M059J (cell line): ENCODE results near the gene TMEM135. TPM values are rescaled to one million over a fixed set of nuclear protein-coding genes. Genes with fewer than 3 reads are reported as not detected.
"Not testable (repeated sequence)": the region's sequence is repeated elsewhere in the genome, so short reads cannot be mapped to it uniquely, and the experiment has no call there.

Experiments used
- DNase-seq: peaks from one replicate; pipeline ENCODE4 v3.0.0-alpha.2; 2012; ENCODE audit warnings: low read depth
- total RNA-seq: library from RNA; depleted of rRNA; stranded (reverse); fragments of >200 nt; shearing (Covaris generic); gene quantifications from 2 replicates; pipeline ENCODE4 v1.2.3, GENCODE V29; 2014

TMEM135 gene
- total RNA-seq, 1 experiment from 2014 or later: 20.0 TPM

DNA sequence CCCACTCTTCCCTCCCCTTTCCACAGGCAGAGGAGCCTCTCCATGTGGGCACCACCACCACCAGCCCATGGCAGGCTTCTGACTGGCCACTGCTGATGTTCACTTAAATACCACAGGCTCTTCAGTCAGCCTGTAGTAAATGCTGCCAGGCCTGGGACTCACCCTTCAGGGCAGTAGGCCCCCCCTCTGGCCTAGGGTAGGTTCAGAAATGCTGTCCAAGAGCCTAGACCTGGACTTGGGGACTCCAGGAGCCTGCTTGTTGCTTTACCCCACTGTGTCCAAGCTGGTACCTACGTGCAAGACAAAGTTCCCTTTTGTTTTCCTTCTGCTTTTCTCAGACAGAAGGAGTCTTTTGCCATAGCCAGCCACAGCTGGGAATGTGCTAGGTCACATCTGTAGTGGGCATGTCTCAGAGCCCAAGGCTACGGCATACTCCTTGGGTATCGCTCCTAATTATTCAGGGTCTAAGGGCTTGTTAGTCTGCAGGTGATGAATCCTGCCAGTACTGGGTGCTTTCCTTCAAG is 38.6 kb downstream of the TMEM135 start:
- DNase-seq: no peak

- no peak for DNase-seq
These were observed 39.2 kb downstream of the TMEM135 start for GRCh38 chr11:87076874-87077429.

GRCh38 chr11:87081358-87081757 is 43.6 kb downstream of the TMEM135 start:
- no peak for DNase-seq

GRCh38 chr11:87082590-87082989 is 44.9 kb downstream of the TMEM135 start:
- DNase-seq: no peak

DNA sequence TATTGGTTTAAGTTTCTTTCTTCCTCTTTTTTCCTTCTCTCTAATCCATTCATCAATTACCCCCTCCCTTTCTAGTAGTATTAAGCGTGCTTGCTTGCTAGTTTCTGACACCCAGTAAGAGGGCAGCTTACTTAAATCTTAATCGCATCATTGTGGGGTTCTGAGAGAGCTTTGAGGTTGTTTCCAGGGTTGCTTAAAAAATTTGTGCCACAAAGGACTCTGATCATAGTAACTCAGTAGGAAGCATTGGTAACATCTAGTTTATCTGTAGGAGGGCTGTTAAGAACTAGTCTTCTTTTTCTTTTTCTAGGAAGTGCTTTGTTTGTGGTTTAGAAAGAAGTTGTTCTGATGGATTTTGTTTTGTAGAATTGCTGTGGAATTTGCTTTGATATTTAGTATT is 45.3 kb downstream of the TMEM135 start:
- no peak for DNase-seq

GRCh38 chr11:87092159-87092558 is 54.4 kb downstream of the TMEM135 start:
- no peak for DNase-seq

- no peak for DNase-seq
These were observed 54.8 kb downstream of the TMEM135 start for GRCh38 chr11:87092567-87092966.

DNA sequence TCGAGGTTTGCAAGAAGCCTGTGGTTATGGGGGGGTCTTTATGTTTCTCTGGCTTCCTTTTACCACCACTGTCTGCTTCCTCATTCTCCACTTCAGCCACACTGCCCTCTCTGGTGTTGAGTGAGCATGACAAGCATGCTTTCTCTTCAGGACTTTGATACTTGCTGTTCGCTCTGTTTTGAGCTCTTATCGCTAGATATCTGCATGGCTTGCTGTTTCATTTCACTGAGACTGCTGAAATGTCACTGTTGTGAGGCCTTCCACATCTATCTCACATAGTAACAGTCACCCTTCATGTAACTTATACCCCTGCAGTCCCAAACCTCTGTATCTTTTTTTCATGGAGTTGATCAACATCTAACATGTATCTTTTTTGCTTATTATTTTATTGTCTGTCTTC is 59.8 kb downstream of the TMEM135 start:
- DNase-seq: peak; percentile 40

GRCh38 chr11:87101956-87102580 is 64.3 kb downstream of the TMEM135 start:
- DNase-seq: no peak

- DNase-seq: not testable (repeated sequence)
These were observed 68.1 kb downstream of the TMEM135 start for GRCh38 chr11:87105826-87106225.

DNA sequence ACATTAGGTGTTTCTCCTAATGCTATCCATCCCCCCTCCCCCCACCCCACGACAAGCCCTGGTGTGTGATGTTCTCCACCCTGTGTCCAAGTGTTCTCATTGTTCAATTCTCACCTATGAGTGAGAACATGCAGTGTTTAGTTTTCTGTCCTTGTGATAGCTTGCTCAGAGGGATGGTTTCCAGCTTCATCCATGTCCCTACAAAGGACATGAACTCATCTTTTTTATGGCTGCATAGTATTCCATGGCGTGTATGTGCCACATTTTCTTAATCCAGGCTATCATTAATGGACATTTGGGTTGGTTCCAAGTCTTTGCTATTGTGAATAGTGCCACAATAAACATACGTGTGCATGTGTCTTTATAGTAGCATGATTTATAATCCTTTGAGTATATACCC is 69.6 kb downstream of the TMEM135 start:
- not testable (repeated sequence) for DNase-seq

DNA sequence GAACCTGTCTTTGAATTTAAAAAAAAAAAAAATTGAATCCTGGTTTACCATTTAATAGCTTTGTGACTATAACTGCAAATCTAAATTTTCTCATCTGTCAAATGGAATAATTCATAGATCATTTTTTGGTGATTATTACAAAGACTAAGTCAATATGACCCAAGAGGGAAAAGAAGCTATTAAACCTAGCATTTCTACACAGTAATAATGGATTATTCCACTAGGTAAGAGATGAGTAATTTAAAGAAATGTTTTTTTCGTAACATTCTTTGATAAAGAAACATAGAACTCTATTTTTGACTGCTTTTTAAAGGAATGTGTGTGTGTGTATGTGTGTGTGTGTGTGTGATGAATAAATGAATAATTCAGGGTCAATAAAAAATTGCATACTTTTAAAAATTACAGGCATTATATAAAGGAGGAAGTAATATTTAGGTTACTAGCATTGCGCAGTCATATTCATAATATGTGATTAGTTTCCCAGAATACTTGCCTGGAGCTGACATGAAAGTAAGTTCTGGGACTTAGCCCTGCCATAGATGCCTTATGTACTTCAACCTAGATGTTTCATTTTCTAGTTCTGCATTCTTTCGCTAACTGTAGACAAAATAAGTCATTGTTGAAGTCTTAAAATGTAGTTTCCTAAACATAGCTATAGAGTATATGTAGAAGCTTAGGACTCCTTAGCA is 72.9 kb downstream of the TMEM135 start:
- DNase-seq: no peak

DNA sequence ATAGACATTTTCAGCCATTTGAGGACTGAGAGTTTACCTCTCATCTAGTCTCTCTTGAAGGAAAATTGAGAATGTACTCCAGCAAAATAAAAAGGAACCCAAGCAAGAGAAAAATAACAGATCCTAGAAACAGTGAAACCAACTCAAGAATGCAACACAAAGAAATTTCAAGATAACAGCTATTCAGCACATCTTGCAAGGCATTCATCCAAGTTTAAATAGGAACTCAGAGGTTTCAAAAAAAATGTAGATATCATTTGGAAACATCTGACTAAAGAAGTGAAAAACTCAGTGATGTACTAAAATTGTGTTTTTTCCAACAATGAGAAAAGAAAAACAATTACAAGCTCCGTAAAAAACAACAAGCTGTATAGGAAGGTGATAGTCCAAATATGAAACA is 76.4 kb downstream of the TMEM135 start:
- no peak for DNase-seq

- no peak for DNase-seq
These were observed 78.5 kb downstream of the TMEM135 start for GRCh38 chr11:87116185-87116584.

- DNase-seq: no peak
These were observed 83.2 kb downstream of the TMEM135 start for GRCh38 chr11:87120937-87121336.

- no peak for DNase-seq
These were observed 85.1 kb downstream of the TMEM135 start for GRCh38 chr11:87122852-87123251.

DNA sequence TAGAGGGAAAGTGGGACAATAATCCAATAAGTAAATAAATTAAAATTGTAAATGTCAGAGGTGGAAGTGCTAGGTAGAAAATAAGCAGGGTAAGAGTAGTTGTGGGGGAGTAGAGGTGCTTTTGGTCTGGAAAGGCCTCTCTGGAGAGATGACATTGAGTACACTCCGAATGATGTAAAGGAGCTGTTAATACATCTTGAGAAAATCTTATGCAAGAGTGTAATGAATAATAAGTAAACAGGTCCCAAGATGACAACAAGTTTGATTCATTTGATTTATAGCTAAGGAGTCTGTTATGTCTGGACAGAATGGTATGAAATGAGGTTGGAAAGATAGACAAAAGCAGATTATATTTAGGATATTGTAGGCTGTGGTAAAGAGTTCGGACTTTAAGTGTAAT is 87.5 kb downstream of the TMEM135 start:
- DNase-seq: peak; percentile 5

DNA sequence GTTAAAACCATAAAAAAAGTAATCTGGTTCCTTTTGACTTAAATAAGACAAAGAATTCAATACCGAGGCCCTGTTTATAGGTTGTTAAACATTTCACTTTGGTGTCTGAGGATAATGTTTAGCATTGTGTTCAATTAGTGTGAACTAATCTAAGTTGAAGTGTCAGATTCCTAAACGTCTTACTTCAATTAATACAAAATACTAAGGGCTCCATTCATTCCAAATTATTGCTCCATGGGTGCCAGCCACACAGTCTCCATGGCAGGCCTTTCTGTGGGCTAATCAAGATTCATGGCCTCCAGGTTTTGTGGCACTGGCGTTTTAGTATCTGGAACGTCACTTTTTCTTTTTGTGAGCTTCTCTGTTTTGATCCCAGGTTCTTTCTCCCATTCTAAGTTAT is 89.4 kb downstream of the TMEM135 start:
- no peak for DNase-seq

- no peak for DNase-seq
These were observed 90.6 kb downstream of the TMEM135 start for GRCh38 chr11:87128372-87128771.

DNA sequence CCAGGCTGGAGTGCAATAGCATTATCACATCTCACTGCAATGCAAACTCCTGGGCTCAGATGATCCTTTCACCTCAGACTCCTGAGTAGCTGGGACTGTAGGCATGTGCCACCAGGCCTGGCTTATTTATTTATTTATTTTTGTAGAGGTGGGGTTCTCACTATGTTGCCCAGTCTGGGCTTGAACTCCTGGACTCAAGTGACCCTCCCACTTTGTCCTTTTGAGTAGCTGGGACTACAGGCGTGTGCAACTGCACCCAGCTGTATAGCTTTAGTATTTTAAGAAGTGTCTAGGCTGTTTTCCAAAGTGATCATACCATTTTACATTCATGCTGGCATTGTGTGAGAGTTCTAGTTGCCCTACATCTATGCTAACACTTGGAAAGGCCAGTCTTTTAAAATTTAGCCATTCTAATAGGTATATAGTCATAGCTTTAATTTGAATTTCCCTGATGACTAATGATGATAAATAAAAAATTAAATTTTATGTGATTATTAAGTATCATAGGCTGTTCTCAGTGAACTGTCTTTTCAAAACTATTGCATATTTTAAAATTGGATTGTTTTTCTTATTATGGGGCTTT is 96.9 kb downstream of the TMEM135 start:
- DNase-seq: no peak

DNA sequence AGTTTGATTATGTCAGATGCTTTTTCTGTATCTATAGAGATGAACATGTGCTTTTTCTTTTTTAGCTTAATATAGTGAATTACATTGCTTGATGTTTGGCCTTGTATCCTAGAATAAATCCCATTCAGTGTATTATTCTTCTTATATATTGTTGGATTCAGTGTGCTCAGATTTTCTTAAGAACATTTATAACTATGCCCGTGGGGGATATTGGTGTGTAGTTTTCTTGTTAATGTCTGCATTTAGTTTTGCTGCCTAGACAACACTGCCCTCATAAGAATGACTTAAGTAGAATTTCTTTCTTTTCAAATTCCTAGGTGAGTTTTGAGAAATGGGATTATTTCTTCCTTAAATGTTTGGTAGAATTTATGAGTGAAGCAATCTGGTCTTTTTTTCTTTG is 98.5 kb downstream of the TMEM135 start:
- DNase-seq: no peak

DNA sequence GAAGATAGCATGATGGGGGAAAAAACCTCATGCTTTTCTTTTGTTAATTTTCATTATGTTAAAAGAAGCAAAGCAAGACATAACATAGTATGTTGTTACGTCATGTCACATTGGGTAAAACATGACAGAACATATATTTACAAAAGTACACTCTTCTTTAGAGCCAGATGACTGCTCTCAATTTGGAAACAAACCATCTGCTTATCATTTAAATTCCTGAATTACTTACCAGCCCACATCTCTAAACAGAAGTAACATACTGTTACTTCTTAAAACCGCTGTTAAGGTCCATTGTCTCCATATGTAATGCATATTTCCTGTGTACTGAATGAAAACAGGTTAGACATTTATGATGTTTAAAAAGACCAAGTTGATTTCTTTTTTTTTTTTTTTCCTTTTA is 100.0 kb downstream of the TMEM135 start:
- no peak for DNase-seq

DNA sequence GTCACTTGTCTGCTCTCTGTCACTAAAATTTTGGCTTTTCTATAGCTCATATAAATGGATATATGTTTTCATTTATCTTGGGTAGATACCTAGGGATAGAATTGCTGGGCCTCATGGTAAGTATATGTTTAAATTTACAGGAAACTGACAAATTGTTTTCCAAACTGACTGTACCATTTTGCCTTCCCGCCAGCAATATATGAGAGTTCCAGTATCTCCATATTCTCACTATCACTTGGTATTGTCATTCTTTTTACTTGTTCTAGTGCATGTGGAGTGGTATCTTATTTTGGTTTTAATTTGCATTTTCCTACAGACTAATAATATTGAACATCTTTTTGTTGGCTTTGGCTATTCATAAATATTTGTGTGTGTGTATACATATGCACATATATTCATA is 101.7 kb downstream of the TMEM135 start:
- DNase-seq: no peak
